Measurements from ENCODE around the gene RAD51B. TPM values are rescaled to one million over a fixed set of nuclear protein-coding genes. Genes with fewer than 3 reads are reported as not detected.

RAD51B gene
- polyA plus RNA-seq, 1 donor (not counting 4 experiments of a cell fraction or from before 2014, with no cell fraction given), result 13.3 TPM

GRCh38 chr14:68271913-68272391 lies 452.4 kb downstream of the RAD51B start:
- TF ChIP-seq CTCF (optimal IDR thresholded peaks at IDR 0.05 in 1 of 3, IDR thresholded peaks at IDR 0.05 in 1 of 3, conservative IDR thresholded peaks at IDR 0.05 in 1 of 3; ENCODE audit: extremely low read depth in 1 of 3, insufficient read depth in 2 of 3, low read length in 3 of 3), result no peak
- TF ChIP-seq EZH2 (IDR thresholded peaks at IDR 0.05; ENCODE audit: low read length), result no peak
- DNase-seq (ENCODE audit: low read depth, low spot score) (no peak), FAIRE-seq (no peak)
- Histone ChIP-seq H3K4me3 (ENCODE audit: control insufficient read depth in 2 of 3, extremely low read depth in 1 of 3, insufficient read depth in 2 of 3, low read depth in 1 of 3, low read length in 3 of 3) (no peak overlapping the region), H3K9me3 (ENCODE audit: control insufficient read depth, low read depth, low read length) (no peaks in the 10 kb centered on the region), H3K79me2 (ENCODE audit: control insufficient read depth, insufficient read depth, low read length) (no peaks in the 10 kb centered on the region), H3K27me3 (ENCODE audit: control insufficient read depth, extremely low read depth, insufficient read depth, low read length) (no peaks in the 10 kb centered on the region), H3K4me1 (ENCODE audit: control insufficient read depth, extremely low read depth, insufficient read depth, low read length) (no peaks in the 10 kb centered on the region), H3K27ac (ENCODE audit: control insufficient read depth, insufficient read depth, low read length) (no peak overlapping the region), H2AFZ (ENCODE audit: control insufficient read depth, low read length) (no peak overlapping the region), H3K9ac (ENCODE audit: control insufficient read depth, extremely low read depth, insufficient read depth, low read length) (no peak overlapping the region), H3K36me3 (ENCODE audit: control insufficient read depth in 2 of 2, extremely low read depth in 1 of 2, insufficient read depth in 2 of 2, low read length in 2 of 2) (no peaks in the 10 kb centered on the region), H3K9me1 (ENCODE audit: control insufficient read depth, extremely low read depth, insufficient read depth, low read length) (no peaks in the 10 kb centered on the region), H3K4me2 (ENCODE audit: control insufficient read depth, extremely low read depth, insufficient read depth, low read depth, low read length) (no peak overlapping the region), H4K20me1 (ENCODE audit: control insufficient read depth, extremely low read depth, insufficient read depth, low read length) (no peaks in the 10 kb centered on the region)
- dilution Hi-C loops (cut with MboI; ENCODE audit: extremely low pct_ligation_motif_present, low sequenced_read_pairs), result no loop called here

GRCh38 chr14:68273413-68273812 lies 453.8 kb downstream of the RAD51B start:
- Histone ChIP-seq H3K4me1 (ENCODE audit: control insufficient read depth, extremely low read depth, insufficient read depth, low read length) (no peaks in the 10 kb centered on the region), H3K9ac (ENCODE audit: control insufficient read depth, extremely low read depth, insufficient read depth, low read length) (no peak overlapping the region), H3K4me2 (ENCODE audit: control insufficient read depth, extremely low read depth, insufficient read depth, low read depth, low read length) (no peak overlapping the region), H3K27ac (ENCODE audit: control insufficient read depth, insufficient read depth, low read length) (no peak overlapping the region), H2AFZ (ENCODE audit: control insufficient read depth, low read length) (no peak overlapping the region), H4K20me1 (ENCODE audit: control insufficient read depth, extremely low read depth, insufficient read depth, low read length) (no peaks in the 10 kb centered on the region), H3K36me3 (ENCODE audit: control insufficient read depth in 2 of 2, extremely low read depth in 1 of 2, insufficient read depth in 2 of 2, low read length in 2 of 2) (no peaks in the 10 kb centered on the region), H3K9me3 (ENCODE audit: control insufficient read depth, low read depth, low read length) (no peaks in the 10 kb centered on the region), H3K79me2 (ENCODE audit: control insufficient read depth, insufficient read depth, low read length) (no peaks in the 10 kb centered on the region), H3K4me3 (ENCODE audit: control insufficient read depth in 2 of 3, extremely low read depth in 1 of 3, insufficient read depth in 2 of 3, low read depth in 1 of 3, low read length in 3 of 3) (no peak overlapping the region), H3K9me1 (ENCODE audit: control insufficient read depth, extremely low read depth, insufficient read depth, low read length) (no peaks in the 10 kb centered on the region), H3K27me3 (ENCODE audit: control insufficient read depth, extremely low read depth, insufficient read depth, low read length) (no peaks in the 10 kb centered on the region)
- FAIRE-seq (no peak), DNase-seq (ENCODE audit: low read depth, low spot score) (no peak)
- dilution Hi-C loops (cut with MboI; ENCODE audit: extremely low pct_ligation_motif_present, low sequenced_read_pairs), result no loop called here
- TF ChIP-seq EZH2 (IDR thresholded peaks at IDR 0.05; ENCODE audit: low read length), result no peak
- TF ChIP-seq CTCF (optimal IDR thresholded peaks at IDR 0.05 in 1 of 3, IDR thresholded peaks at IDR 0.05 in 1 of 3, conservative IDR thresholded peaks at IDR 0.05 in 1 of 3; ENCODE audit: extremely low read depth in 1 of 3, insufficient read depth in 2 of 3, low read length in 3 of 3), result no peak

Measured in keratinocyte (primary cell).